GM18508 (cell line): ENCODE measurements around the gene C4orf33.
A peak's percentile ranks its signal among the peaks of the same experiment; 100 is the strongest.
"Not testable (repeated sequence)": the region's sequence is repeated elsewhere in the genome, so short reads cannot be mapped to it uniquely, and the experiment has no call there.

Experiments
- ATAC-seq: cut with Tn5 transposase; IDR thresholded peaks from one replicate; pipeline ENCODE4 v1.9.1; 2021; ENCODE audit warnings: moderate number of reproducible peaks; ENCODE audit not compliant: insufficient read depth, unreplicated experiment

Gene C4orf33

GRCh38 chr4:129095811-129096454 lies at the start of gene C4orf33:
Gene C4orf33 (plus strand): TSS chr4:129096152. CDS start chr4:129102611, 6,459 bp downstream.
- peak; percentile 27 for ATAC-seq

GRCh38 chr4:129059028-129059427 lies 36.9 kb upstream of the C4orf33 start:
- no peak for ATAC-seq

GRCh38 chr4:129062580-129062979 lies 33.4 kb upstream of the C4orf33 start:
- no peak for ATAC-seq

- ATAC-seq = no peak
Measured at GRCh38 chr4:129063640-129064039, 32.3 kb upstream of the C4orf33 start.

GRCh38 chr4:129064717-129065116 lies 31.2 kb upstream of the C4orf33 start:
- no peak for ATAC-seq

GRCh38 chr4:129069537-129069936 lies 26.4 kb upstream of the C4orf33 start:
- not testable (repeated sequence) for ATAC-seq

- ATAC-seq = no peak
Measured at GRCh38 chr4:129077326-129077725, 18.6 kb upstream of the C4orf33 start.

GRCh38 chr4:129080129-129080528 lies 15.8 kb upstream of the C4orf33 start:
- no peak for ATAC-seq

- ATAC-seq = no peak
Measured at GRCh38 chr4:129082302-129082701, 13.7 kb upstream of the C4orf33 start.

GRCh38 chr4:129085472-129085871 lies 10.5 kb upstream of the C4orf33 start:
- no peak for ATAC-seq

GRCh38 chr4:129087516-129087915 lies 8.4 kb upstream of the C4orf33 start:
- no peak for ATAC-seq

GRCh38 chr4:129092631-129093190 lies 3.2 kb upstream of the C4orf33 start:
- no peak for ATAC-seq

- ATAC-seq = peak; percentile 88
Measured at GRCh38 chr4:129093191-129093920, 2.6 kb upstream of the C4orf33 start, which contains the start of gene SCLT1. Gene SCLT1 (minus strand): TSS chr4:129093539. CDS start chr4:129093103, 436 bp downstream.

GRCh38 chr4:129094347-129094746 lies 1.6 kb upstream of the C4orf33 start:
- ATAC-seq = no peak

GRCh38 chr4:129098531-129099001 lies 2.6 kb downstream of the C4orf33 start:
- no peak for ATAC-seq

- no peak for ATAC-seq
Measured at GRCh38 chr4:129109965-129110824, 14.2 kb downstream of the C4orf33 start.

- ATAC-seq = no peak
Measured at GRCh38 chr4:129110931-129111330, 15.0 kb downstream of the C4orf33 start.

GRCh38 chr4:129111919-129112318 lies 16.0 kb downstream of the C4orf33 start:
- ATAC-seq = no peak

GRCh38 chr4:129113434-129113833 lies 17.5 kb downstream of the C4orf33 start:
- no peak for ATAC-seq

- no peak for ATAC-seq
Measured at GRCh38 chr4:129113919-129114318, 18.0 kb downstream of the C4orf33 start.
